ENCODE data around the gene MAPK13. TPM values are rescaled to one million over a fixed set of nuclear protein-coding genes. Genes with fewer than 3 reads are reported as not detected.

MAPK13 gene
- total RNA-seq, 3 donors from 2014 or later (not counting 1 experiment from before 2014, with no cell fraction given): 39.4 to 52.1 (median 49.9) TPM

DNA sequence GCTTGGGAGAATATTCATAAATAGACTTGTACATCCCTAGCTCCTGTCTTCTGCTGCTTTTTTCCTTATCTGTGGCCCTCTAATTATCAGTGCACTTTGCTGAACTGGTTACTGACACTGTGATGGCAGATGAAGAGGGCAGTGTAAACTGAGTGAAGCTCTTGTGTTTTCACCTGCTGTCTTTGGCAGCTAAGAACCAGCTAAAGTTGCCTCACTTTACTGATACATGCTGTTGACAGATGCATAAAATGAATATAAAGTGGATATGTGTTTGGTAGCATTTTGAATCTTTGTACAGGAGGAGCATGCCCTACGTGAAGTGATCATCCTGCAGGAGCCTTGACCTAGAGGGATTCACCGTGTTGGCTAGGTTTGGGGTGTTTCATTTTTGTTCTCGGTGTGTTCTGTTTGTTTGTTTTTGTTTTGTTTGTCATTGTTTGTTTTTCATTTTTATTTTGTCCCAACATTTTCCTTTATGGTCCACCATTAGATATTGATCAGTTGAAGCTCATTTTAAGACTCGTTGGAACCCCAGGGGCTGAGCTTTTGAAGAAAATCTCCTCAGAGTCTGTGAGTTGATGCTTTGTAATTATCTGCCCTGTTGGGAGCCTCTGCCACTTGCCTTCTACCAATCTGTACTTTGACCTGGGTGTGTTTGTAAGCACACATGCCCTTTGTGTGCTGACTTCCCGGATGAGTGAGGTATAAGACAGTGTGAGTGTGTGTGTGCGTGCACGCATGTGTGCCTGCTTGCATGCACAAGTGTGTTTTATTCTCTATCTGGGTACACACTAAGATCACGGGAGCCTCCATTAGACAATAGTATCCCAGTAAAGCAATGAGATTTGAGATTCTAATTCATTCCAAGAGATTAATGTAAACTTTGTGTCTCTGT, 34.6 kb upstream of the MAPK13 start:
- H3K9me3 ChIP-seq (ENCODE audit: control insufficient read depth, insufficient read depth, low read length): no peaks in the 10 kb centered on the region
- no peaks in the 10 kb centered on the region for H3K27me3 ChIP-seq (ENCODE audit: control insufficient read depth, insufficient read depth, low read length)
- no peak for DNase-seq
- intact Hi-C loops (cut with micrococcal nuclease): loop anchor here (1.0 to 2.0 kb wide), 3 partner anchors 35 to 265 kb away; partner anchors contain the start of genes MAPK13 and MAPK14
- Mint-ChIP-seq H3K36me3 (no peaks in the 10 kb centered on the region), H3K4me3 (no peak overlapping the region), H3K4me1 (peaks cover 50 to 52% of the 10 kb centered on the region in 2 donors), H3K27ac (peak overlapping the region; percentile 80 to 96), H3K9me3 (no peaks in the 10 kb centered on the region), H3K27me3 (ENCODE audit: low read depth in 2 of 2) (no peaks in the 10 kb centered on the region)
- H3K27ac ChIP-seq (ENCODE audit: low read length): no peak overlapping the region
- TF ChIP-seq, protein P1, sequence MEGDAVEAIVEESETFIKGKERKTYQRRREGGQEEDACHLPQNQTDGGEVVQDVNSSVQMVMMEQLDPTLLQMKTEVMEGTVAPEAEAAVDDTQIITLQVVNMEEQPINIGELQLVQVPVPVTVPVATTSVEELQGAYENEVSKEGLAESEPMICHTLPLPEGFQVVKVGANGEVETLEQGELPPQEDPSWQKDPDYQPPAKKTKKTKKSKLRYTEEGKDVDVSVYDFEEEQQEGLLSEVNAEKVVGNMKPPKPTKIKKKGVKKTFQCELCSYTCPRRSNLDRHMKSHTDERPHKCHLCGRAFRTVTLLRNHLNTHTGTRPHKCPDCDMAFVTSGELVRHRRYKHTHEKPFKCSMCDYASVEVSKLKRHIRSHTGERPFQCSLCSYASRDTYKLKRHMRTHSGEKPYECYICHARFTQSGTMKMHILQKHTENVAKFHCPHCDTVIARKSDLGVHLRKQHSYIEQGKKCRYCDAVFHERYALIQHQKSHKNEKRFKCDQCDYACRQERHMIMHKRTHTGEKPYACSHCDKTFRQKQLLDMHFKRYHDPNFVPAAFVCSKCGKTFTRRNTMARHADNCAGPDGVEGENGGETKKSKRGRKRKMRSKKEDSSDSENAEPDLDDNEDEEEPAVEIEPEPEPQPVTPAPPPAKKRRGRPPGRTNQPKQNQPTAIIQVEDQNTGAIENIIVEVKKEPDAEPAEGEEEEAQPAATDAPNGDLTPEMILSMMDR (IDR thresholded peaks at IDR 0.05): peak; percentile 53
- 98% methylated on average over 7 of the region's 8 CpGs for WGBS (ENCODE audit: insufficient coverage)
- no peak for ATAC-seq
- no peak overlapping the region for H3K4me3 ChIP-seq (ENCODE audit: low read length)
- peaks cover 27% of the 10 kb centered on the region for H3K4me1 ChIP-seq (ENCODE audit: control insufficient read depth, insufficient read depth, low read length)
- H3K36me3 ChIP-seq (ENCODE audit: control insufficient read depth, insufficient read depth, low read length): peaks cover 11% of the 10 kb centered on the region

DNA sequence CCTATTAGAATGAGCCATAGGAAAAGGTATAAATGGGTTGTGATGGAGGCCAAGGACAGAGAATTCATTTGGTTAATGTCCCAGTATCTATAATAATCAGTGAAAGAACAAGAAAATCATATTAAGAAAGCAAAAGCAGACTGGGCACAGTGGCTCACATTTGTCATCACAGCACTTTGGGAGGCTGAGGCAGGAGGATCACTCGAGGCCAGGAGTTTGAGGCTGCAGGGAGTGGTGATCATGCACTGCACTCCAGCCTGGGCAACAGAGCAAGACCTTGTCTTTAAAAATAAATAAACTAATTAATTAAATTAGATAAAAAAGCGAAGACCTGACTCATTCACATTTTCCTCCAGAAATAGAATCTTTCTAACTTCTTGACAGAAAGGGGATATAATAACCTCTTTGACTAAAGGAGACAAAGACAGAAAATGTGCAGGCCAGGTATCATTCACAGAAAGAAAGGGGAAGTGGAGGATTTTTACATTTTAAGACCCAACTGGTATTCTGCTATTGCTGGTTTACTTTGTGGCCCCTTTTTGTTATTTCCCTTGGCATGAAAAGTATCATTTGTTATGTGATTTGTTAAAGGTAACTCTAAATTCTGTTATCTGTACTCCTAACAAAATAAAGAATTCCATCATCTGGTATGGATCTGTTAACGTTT, 31.9 kb upstream of the MAPK13 start:
- peak overlapping the region; percentile 92 to 96 for H3K27ac Mint-ChIP-seq
- WGBS (ENCODE audit: insufficient coverage): 72% methylated on average over 2 of the region's 3 CpGs
- H3K27me3 Mint-ChIP-seq (ENCODE audit: low read depth in 2 of 2): no peaks in the 10 kb centered on the region
- H3K4me3 Mint-ChIP-seq: peak overlapping the region; percentile 84
- peaks cover 45% of the 10 kb centered on the region for H3K4me1 ChIP-seq (ENCODE audit: control insufficient read depth, insufficient read depth, low read length)
- intact Hi-C loops (cut with micrococcal nuclease): loop anchor here (2.0 kb wide), 1 partner anchor 98 kb away; the partner anchor contains the start of gene BRPF3
- no peak for DNase-seq
- peaks cover 9% of the 10 kb centered on the region for H3K36me3 ChIP-seq (ENCODE audit: control insufficient read depth, insufficient read depth, low read length)
- H3K4me1 Mint-ChIP-seq: peaks cover 71 to 73% of the 10 kb centered on the region in 2 donors
- ATAC-seq: no peak
- peak overlapping the region; percentile 78 for H3K27ac ChIP-seq (ENCODE audit: low read length)
- no peaks in the 10 kb centered on the region for H3K27me3 ChIP-seq (ENCODE audit: control insufficient read depth, insufficient read depth, low read length)
- no peak overlapping the region for H3K4me3 ChIP-seq (ENCODE audit: low read length)
- no peaks in the 10 kb centered on the region for H3K9me3 ChIP-seq (ENCODE audit: control insufficient read depth, insufficient read depth, low read length)
- H3K9me3 Mint-ChIP-seq: no peaks in the 10 kb centered on the region
- TF ChIP-seq, protein P1 (IDR thresholded peaks at IDR 0.05): no peak
- no peaks in the 10 kb centered on the region for H3K36me3 Mint-ChIP-seq

DNA sequence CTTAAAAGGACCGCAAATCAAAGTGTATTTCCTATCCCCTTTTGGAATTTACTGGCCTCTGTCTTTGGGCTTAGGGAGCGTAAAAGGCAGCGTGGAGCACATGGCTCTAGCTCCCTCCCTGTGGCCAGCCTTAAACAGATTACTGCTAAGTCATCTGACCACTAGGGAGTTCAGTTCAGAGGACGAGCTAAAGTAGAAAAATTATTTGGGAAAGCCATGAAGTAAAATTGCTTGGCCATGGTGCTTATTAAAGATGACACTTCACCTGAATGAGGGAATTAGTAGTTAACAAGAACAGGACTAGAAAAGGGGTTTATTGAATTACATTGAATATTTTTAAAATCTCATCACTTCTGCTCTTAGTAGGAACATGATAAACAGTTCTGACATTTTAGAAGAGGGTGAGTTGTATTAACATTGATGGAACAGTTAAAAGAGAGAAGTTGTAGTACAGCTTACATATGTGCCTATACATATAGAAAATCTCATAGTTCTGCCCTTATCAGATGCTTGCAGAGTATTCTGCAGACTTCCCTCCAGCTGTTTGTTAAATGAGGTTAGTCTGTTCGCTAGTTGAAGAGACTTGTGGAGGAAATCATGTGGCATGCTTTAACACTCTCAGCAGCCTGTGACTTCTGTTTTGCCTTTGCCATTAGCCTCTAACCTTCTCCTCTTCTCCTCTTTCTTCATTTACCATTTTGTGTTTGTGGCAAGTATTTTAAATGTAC, 31.2 kb upstream of the MAPK13 start:
- no peaks in the 10 kb centered on the region for H3K9me3 Mint-ChIP-seq
- intact Hi-C loops (cut with micrococcal nuclease): loop anchor here (2.0 kb wide), 1 partner anchor 98 kb away; the partner anchor contains the start of gene BRPF3
- peaks cover 46% of the 10 kb centered on the region for H3K4me1 ChIP-seq (ENCODE audit: control insufficient read depth, insufficient read depth, low read length)
- TF ChIP-seq, protein P1 (IDR thresholded peaks at IDR 0.05): no peak
- H3K27me3 ChIP-seq (ENCODE audit: control insufficient read depth, insufficient read depth, low read length): no peaks in the 10 kb centered on the region
- peaks cover 76 to 77% of the 10 kb centered on the region in 2 donors for H3K4me1 Mint-ChIP-seq
- WGBS (ENCODE audit: insufficient coverage): 65% methylated on average over 4 of the region's 5 CpGs
- H3K9me3 ChIP-seq (ENCODE audit: control insufficient read depth, insufficient read depth, low read length): no peaks in the 10 kb centered on the region
- no peak overlapping the region for H3K4me3 ChIP-seq (ENCODE audit: low read length)
- peak overlapping the region; percentile 92 to 96 for H3K27ac Mint-ChIP-seq
- H3K27me3 Mint-ChIP-seq (ENCODE audit: low read depth in 2 of 2): no peaks in the 10 kb centered on the region
- ATAC-seq (peak; percentile 50 to 76 (median 62)), DNase-seq (peak in 1 of 2 donors; percentile 55)
- peaks cover 16% of the 10 kb centered on the region for H3K36me3 ChIP-seq (ENCODE audit: control insufficient read depth, insufficient read depth, low read length)
- peak overlapping the region; percentile 78 for H3K27ac ChIP-seq (ENCODE audit: low read length)
- peak overlapping the region; percentile 84 for H3K4me3 Mint-ChIP-seq
- no peaks in the 10 kb centered on the region for H3K36me3 Mint-ChIP-seq

Data from natural killer cell (primary cell).